Esophagus muscularis mucosa (tissue), 4 donors: Measurements from ENCODE around the gene MRGPRF.

ENCODE experiments used
- EP300 ChIP-seq: sonication (generic); formaldehyde crosslinking; IDR thresholded peaks from one replicate; pipeline ENCODE4 v1.6.1; 2017; ENCODE audit warnings: antibody characterized with exemption
- POLR2A ChIP-seq: fragments of 450-650 bp; IDR thresholded peaks from one replicate; pipeline ENCODE4 v1.6.1; 2017; ENCODE audit warnings: antibody characterized with exemption, moderate library complexity, mild to moderate bottlenecking, low read depth
- POLR2AphosphoS5 ChIP-seq, 2 donors: sonication (generic); formaldehyde crosslinking; IDR thresholded peaks; one replicate each; pipeline ENCODE4 v1.6.1; 2017; ENCODE audit warnings: antibody characterized with exemption in 2 of 2
- TF ChIP-seq, protein P1 (sequence below), 3 experiments: fragments of 200-600 bp in 2 of 3; fragments of 450-650 bp in 1 of 3; sonication (generic) in 2 of 3; IDR thresholded peaks; one replicate each; pipeline ENCODE4 v1.5.1; 2017 to 2019; ENCODE audit warnings: antibody characterized with exemption in 3 of 3, mild to moderate bottlenecking in 2 of 3, moderate library complexity in 1 of 3

DNA sequence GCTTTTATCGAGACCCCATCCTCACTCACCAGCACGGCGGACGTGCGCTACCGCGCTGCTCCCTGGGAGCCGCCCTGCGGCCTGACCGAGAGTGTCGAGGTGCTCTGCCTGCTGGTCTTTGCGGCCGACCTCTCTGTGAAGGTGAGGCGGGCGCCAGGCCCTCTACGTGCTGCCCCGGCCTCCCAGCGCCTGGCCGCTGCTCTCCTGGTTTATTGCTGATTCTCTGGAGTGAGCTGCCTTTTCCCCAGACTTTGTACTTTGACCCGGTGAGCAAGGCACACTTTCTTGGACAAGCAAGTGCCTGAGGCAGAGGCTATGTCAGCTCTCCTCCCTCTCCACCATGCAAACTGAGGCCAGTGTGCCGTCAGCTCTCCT is 42.2 kb upstream of the MRGPRF start:
- TF ChIP-seq, protein P1, sequence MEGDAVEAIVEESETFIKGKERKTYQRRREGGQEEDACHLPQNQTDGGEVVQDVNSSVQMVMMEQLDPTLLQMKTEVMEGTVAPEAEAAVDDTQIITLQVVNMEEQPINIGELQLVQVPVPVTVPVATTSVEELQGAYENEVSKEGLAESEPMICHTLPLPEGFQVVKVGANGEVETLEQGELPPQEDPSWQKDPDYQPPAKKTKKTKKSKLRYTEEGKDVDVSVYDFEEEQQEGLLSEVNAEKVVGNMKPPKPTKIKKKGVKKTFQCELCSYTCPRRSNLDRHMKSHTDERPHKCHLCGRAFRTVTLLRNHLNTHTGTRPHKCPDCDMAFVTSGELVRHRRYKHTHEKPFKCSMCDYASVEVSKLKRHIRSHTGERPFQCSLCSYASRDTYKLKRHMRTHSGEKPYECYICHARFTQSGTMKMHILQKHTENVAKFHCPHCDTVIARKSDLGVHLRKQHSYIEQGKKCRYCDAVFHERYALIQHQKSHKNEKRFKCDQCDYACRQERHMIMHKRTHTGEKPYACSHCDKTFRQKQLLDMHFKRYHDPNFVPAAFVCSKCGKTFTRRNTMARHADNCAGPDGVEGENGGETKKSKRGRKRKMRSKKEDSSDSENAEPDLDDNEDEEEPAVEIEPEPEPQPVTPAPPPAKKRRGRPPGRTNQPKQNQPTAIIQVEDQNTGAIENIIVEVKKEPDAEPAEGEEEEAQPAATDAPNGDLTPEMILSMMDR (IDR thresholded peaks at IDR 0.05): no peak
- TF ChIP-seq POLR2A (no peak), POLR2AphosphoS5 (IDR thresholded peaks at IDR 0.05) (no peak), EP300 (no peak)
